GM10248 (cell line): ENCODE data around the gene CTF1.

Experiments
- CTCF ChIA-PET: fragments of 300-600 bp; sonication (Branson Sonifier 250); formaldehyde crosslinking; extraction: SDS; loops from one replicate; lab custom pipeline; 2021; ENCODE audit warnings: antibody characterized with exemption; lab: Yijun Ruan, JAX
- POLR2A ChIA-PET: fragments of 350-650 bp; sonication (Branson Sonifier 250); formaldehyde crosslinking; extraction: SDS; loops from one replicate; lab custom pipeline; 2020; ENCODE audit warnings: antibody characterized with exemption; lab: Yijun Ruan, JAX
- DNase-seq: peaks from one replicate; pipeline ENCODE4 v3.0.0; 2012; ENCODE audit errors: extremely low spot score
- CTCF ChIP-seq: IDR thresholded peaks from 2 replicates; pipeline ENCODE4 v1.5.1; 2012; ENCODE audit warnings: mild to moderate bottlenecking, low read depth; ENCODE audit errors: extremely low read depth, missing control alignments, control extremely low read depth

The CTF1 gene

GRCh38 chr16:30927789-30928378 lies 31.5 kb downstream of the CTF1 start:
- ChIA-PET CTCF (interaction anchor here (1.3 to 4.2 kb wide), 5 partner anchors 8 to 234 kb away, joined by 4 to 20 read pairs (median 5); no protein-coding TSS in a partner anchor), POLR2A (interaction anchor here (0.5 kb wide), 1 partner anchor 256 kb away, joined by 6 read pairs; no protein-coding TSS in a partner anchor)
- no peak for DNase-seq
- no peak for TF ChIP-seq CTCF

DNA sequence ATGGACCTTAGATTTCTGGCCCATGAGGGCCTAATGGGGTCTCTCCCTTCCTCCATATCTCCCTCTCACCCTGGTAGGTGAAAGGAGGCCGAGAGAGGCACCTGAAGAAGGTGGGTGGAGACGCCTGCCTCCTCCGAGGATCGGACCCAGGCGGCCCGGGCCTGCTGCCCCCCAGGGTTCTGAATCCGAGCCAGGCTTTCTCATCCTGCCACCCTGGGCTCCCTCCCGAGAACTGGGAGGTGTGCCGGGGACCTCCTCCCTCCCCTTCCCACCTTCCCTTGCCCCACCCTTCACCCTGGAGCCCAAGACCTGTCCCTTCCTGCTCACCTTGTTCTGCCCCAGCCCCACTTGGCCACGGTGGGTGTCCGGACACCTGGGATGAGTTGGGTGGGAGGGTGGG lies 32.0 kb downstream of the CTF1 start:
- no peak for DNase-seq
- ChIA-PET CTCF (interaction anchor here (0.6 to 4.2 kb wide), 5 partner anchors 7 to 13 kb away, joined by 3 to 20 read pairs (median 3); no protein-coding TSS in a partner anchor), POLR2A (interaction anchor here (0.5 kb wide), 1 partner anchor 256 kb away, joined by 6 read pairs; no protein-coding TSS in a partner anchor)
- no peak for TF ChIP-seq CTCF

- no peak for TF ChIP-seq CTCF
- CTCF ChIA-PET = interaction anchor here (0.6 to 1.0 kb wide), 3 partner anchors 8 to 12 kb away, joined by 3 read pairs; no protein-coding TSS in a partner anchor
- POLR2A ChIA-PET = no interaction called here
- DNase-seq = no peak
Measured at GRCh38 chr16:30929167-30929566, 32.8 kb downstream of the CTF1 start.

DNA sequence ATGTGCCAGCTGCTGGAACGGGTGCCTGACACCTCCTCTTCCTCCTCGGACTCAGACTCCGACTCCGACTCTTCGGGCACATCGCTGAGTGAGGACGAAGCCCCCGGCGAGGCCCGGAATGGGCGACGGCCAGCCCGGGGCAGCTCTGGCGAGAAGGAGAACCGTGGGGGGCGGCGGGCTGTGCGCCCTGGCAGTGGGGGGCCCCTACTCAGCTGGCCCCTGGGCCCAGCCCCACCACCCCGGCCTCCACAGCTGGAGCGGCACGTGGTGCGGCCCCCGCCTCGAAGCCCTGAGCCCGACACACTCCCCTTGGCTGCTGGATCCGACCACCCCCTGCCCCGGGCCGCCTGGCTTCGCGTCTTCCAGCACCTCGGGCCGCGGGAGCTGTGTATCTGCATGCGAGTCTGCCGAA lies 33.8 kb downstream of the CTF1 start:
- ChIA-PET POLR2A (no interaction called here), CTCF (interaction anchor here (1.5 kb wide), 1 partner anchor 12 kb away, joined by 10 read pairs; no protein-coding TSS in a partner anchor)
- no peak for DNase-seq
- TF ChIP-seq CTCF = no peak

GRCh38 chr16:30931068-30931650 lies 34.7 kb downstream of the CTF1 start:
- POLR2A ChIA-PET = no interaction called here
- no peak for DNase-seq
- no peak for TF ChIP-seq CTCF
- CTCF ChIA-PET = interaction anchor here (1.5 kb wide), 2 partner anchors 10 to 11 kb away, joined by 10 to 17 read pairs; no protein-coding TSS in a partner anchor

DNA sequence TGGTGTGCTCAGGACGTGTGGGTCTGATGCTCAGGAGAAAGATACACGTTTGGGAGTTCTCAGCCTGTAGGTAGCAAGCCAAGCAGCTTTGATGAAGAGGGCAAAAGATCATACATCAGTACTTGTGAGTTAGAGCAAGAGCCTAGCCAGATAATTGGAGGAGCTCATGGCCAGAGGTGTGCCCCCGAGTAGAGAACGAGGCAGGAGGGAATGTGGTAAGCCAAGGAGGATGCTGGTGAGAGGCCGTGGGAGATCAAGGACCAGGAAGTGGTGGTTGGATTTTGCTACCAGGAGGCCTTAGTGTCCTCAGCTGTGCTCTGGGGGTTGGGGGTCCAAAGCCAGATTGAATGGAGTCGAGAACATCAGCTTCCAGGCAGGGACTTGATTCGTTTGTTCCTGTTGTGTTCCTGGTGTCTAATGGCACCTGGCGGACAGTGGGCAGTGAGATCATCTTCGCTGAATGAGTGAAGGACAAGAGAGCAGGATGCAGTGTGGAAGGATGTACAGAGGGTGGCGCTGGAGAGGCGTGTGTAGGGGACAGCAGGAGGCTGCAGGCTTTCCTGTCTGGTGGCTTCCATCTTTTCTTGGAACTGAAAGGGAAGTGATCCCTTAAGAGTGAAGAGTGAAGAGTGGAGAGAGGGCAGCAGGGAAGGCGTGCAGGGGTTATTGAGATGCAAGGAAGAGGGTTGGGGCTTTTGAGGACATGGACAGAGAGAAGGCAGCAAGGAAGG lies 38.6 kb downstream of the CTF1 start:
- DNase-seq = peak; percentile 48
- CTCF ChIA-PET = interaction anchor here (0.9 to 12.6 kb wide), 7 partner anchors 9 to 934 kb away, joined by 3 to 173 read pairs (median 6); partner anchors contain the start of genes HSD3B7, ORAI3 and PHKG2
- POLR2A ChIA-PET = no interaction called here
- TF ChIP-seq CTCF = peak; percentile 47
